Stomach (tissue), 19 donors: Measurements from ENCODE around the gene SNRPB2. TPM values are rescaled to one million over a fixed set of nuclear protein-coding genes. Genes with fewer than 3 reads are reported as not detected.

ENCODE experiments used
- DNase-seq, 2 donors: peaks; one replicate each; pipeline versions ENCODE4 v3.0.0 to v3.0.0-alpha.2; 2013 to 2019
- H3K27ac ChIP-seq, 5 donors: fragments of 200-600 bp in 4 of 5; sonication (generic) in 4 of 5; one replicate each; pipeline ENCODE4 v1.5.1; 2013 to 2019; ENCODE audit warnings: mild to moderate bottlenecking in 1 of 5, moderate library complexity in 1 of 5
- H3K27me3 ChIP-seq, 3 donors: fragments of 200-600 bp; sonication (generic); one replicate each; pipeline ENCODE4 v1.5.1; 2017 to 2019; ENCODE audit warnings: mixed run types in 1 of 3
- H3K36me3 ChIP-seq, 4 donors: fragments of 200-600 bp; sonication (generic); 1 replicate in 3 of 4; 2 replicates in 1 of 4; pipeline ENCODE4 v1.5.1; 2016 to 2019
- H3K4me1 ChIP-seq, 4 donors: fragments of 200-600 bp; sonication (generic); one replicate each; pipeline ENCODE4 v1.5.1; 2016 to 2019
- H3K4me3 ChIP-seq, 4 donors: fragments of 200-600 bp; sonication (generic) in 3 of 4; one replicate each; pipeline ENCODE4 v1.5.1; 2016 to 2019; ENCODE audit warnings: mild to moderate bottlenecking in 1 of 4
- H3K9me3 ChIP-seq, 4 donors: fragments of 200-600 bp; sonication (generic); one replicate each; pipeline ENCODE4 v1.5.1; 2016 to 2019
- EP300 ChIP-seq: sonication (generic); formaldehyde crosslinking; IDR thresholded peaks from one replicate; pipeline ENCODE4 v1.6.1; 2017; ENCODE audit warnings: antibody characterized with exemption
- POLR2A ChIP-seq, 4 donors: fragments of 450-650 bp; IDR thresholded peaks; one replicate each; pipeline ENCODE4 v1.6.1; 2016; ENCODE audit warnings: antibody characterized with exemption in 4 of 4, control low read depth in 2 of 4, mild to moderate bottlenecking in 1 of 4, moderate library complexity in 1 of 4
- POLR2AphosphoS5 ChIP-seq, 3 donors: sonication (generic); formaldehyde crosslinking; IDR thresholded peaks; one replicate each; pipeline ENCODE4 v1.6.1; 2016; ENCODE audit warnings: antibody characterized with exemption in 3 of 3
- WGBS, 5 donors: extraction: QIAGEN DNeasy Blood & Tissue Kit in 3 of 5; methylation state at CpG; one replicate each; pipeline versions ENCODE4 v1.1.5 to v1.1.7; 2013 to 2018; 5-methylcytosine and 5-hydroxymethylcytosine counted together
- intact Hi-C: fragments of 100-400 bp; cut with DNase I; formaldehyde crosslinking; loops from one replicate; pipeline ENCODE4 v1.15.1; 2023; ENCODE audit warnings: low total_unique reads
- long read RNA-seq, 10 donors: transcript quantifications; one replicate each; lab custom pipeline, GENCODE V29; 2026
- polyA plus RNA-seq, 3 donors: library from polyadenylated mRNA; stranded (reverse); fragments of 200-250 nt; gene quantifications; one replicate each; pipeline ENCODE4 v1.2.3, GENCODE V29; 2013
- total RNA-seq, 5 donors: library from RNA; depleted of rRNA; stranded (reverse); fragments of >200 nt; gene quantifications; one replicate each; pipeline versions ENCODE4 v1.1.0 to v1.2.3, GENCODE V29; 2014 to 2016
- TF ChIP-seq, protein P1 (sequence below), 7 experiments: fragments of 450-650 bp in 4 of 7; fragments of 200-600 bp in 3 of 7; sonication (generic) in 3 of 7; IDR thresholded peaks; one replicate each; pipeline ENCODE4 v1.5.1; 2016 to 2019; ENCODE audit warnings: antibody characterized with exemption in 7 of 7, control low read depth in 2 of 7, mild to moderate bottlenecking in 1 of 7
- donor health status: healthy with polysubstance abuse.
- donor health status: Bipolar disorder and iron deficiency.
- donor health status: healthy.

Gene SNRPB2
- 10 to 100 TPM in 2 of 5 donors, 1 to 10 TPM in 2, not detected in 1; 2.6 to 49.6 (median 11.6) TPM for total RNA-seq
- 10 to 100 TPM; 44.4 to 67.4 (median 47.6) TPM for polyA plus RNA-seq
- long read RNA-seq, donor 1, transcript SNRPB2-201 (7 exons, 2,452 nt) = major isoform, 13 of 29 reads
- long read RNA-seq, donor 1, partial matches to known transcripts = 13 of 29 reads
- long read RNA-seq, donor 1, other reads (novel, unspliced or antisense) = 0 of 29 reads
- long read RNA-seq, donor 2, transcript SNRPB2-202 (7 exons, 1,588 nt) = minor isoform, 7 of 17 reads
- long read RNA-seq, donor 2, transcript SNRPB2-201 (7 exons, 2,452 nt) = major isoform, 9 of 17 reads
- long read RNA-seq, donor 2, partial matches to known transcripts = 0 of 17 reads
- long read RNA-seq, donor 2, other reads (novel, unspliced or antisense) = 0 of 17 reads
- long read RNA-seq, donor 3, transcript SNRPB2-201 (7 exons, 2,452 nt) = minor isoform, 5 of 27 reads
- long read RNA-seq, donor 3, transcript SNRPB2-202 (7 exons, 1,588 nt) = major isoform, 9 of 27 reads
- long read RNA-seq, donor 3, partial matches to known transcripts = 11 of 27 reads
- long read RNA-seq, donor 3, other reads (novel, unspliced or antisense) = 0 of 27 reads
- long read RNA-seq, donor 4, partial matches to known transcripts = 0 of 3 reads
- long read RNA-seq, donor 4, other reads (novel, unspliced or antisense) = 0 of 3 reads
- long read RNA-seq, donor 5, transcript SNRPB2-201 (7 exons, 2,452 nt) = major isoform, 8 of 34 reads
- long read RNA-seq, donor 5, transcript SNRPB2-202 (7 exons, 1,588 nt) = minor isoform, 7 of 34 reads
- long read RNA-seq, donor 5, partial matches to known transcripts = 19 of 34 reads
- long read RNA-seq, donor 5, other reads (novel, unspliced or antisense) = 0 of 34 reads
- long read RNA-seq, donor 6, transcript SNRPB2-202 (7 exons, 1,588 nt) = minor isoform, 20 of 89 reads
- long read RNA-seq, donor 6, transcript SNRPB2-201 (7 exons, 2,452 nt) = major isoform, 27 of 89 reads
- long read RNA-seq, donor 6, partial matches to known transcripts = 40 of 89 reads
- long read RNA-seq, donor 6, other reads (novel, unspliced or antisense) = 0 of 89 reads
- long read RNA-seq, donor 7, transcript SNRPB2-201 (7 exons, 2,452 nt) = major isoform, 6 of 53 reads
- long read RNA-seq, donor 7, transcript SNRPB2-202 (7 exons, 1,588 nt) = major isoform, 6 of 53 reads
- long read RNA-seq, donor 7, partial matches to known transcripts = 40 of 53 reads
- long read RNA-seq, donor 7, other reads (novel, unspliced or antisense) = 0 of 53 reads
- long read RNA-seq, donor 8, transcript SNRPB2-202 (7 exons, 1,588 nt) = minor isoform, 6 of 48 reads
- long read RNA-seq, donor 8, transcript SNRPB2-201 (7 exons, 2,452 nt) = major isoform, 17 of 48 reads
- long read RNA-seq, donor 8, partial matches to known transcripts = 24 of 48 reads
- long read RNA-seq, donor 8, other reads (novel, unspliced or antisense) = 0 of 48 reads
- long read RNA-seq, donor 9, transcript SNRPB2-201 (7 exons, 2,452 nt) = minor isoform, 9 of 66 reads
- long read RNA-seq, donor 9, transcript SNRPB2-202 (7 exons, 1,588 nt) = major isoform, 13 of 66 reads
- long read RNA-seq, donor 9, partial matches to known transcripts = 40 of 66 reads
- long read RNA-seq, donor 9, other reads (novel, unspliced or antisense) = 0 of 66 reads
- long read RNA-seq, donor 10, transcript SNRPB2-201 (7 exons, 2,452 nt) = major isoform, 6 of 10 reads
- long read RNA-seq, donor 10, partial matches to known transcripts = 0 of 10 reads
- long read RNA-seq, donor 10, other reads (novel, unspliced or antisense) = 0 of 10 reads

GRCh38 chr20:16729565-16730460, at the start of gene SNRPB2:
Gene SNRPB2 (plus strand): TSS chr20:16730026. CDS start chr20:16731703, 1,677 bp downstream.
- intact Hi-C loops = no loop called here
- H3K27me3 ChIP-seq = peaks cover 0 to 33% (median 3%) of the 10 kb centered on the region in 3 donors
- H3K27ac ChIP-seq = peak within 1 kb of the TSS; percentile 82 to 90 (median 86)
- WGBS, 5 donors = 4 to 5% (median 4%) methylated on average over 54 to 57 of the region's 57 CpGs
- peak; percentile 94 to 98 for DNase-seq
- peak in 2 of 4 donors; percentile 24 to 25 for TF ChIP-seq POLR2A (IDR thresholded peaks at IDR 0.05)
- TF ChIP-seq, protein P1, sequence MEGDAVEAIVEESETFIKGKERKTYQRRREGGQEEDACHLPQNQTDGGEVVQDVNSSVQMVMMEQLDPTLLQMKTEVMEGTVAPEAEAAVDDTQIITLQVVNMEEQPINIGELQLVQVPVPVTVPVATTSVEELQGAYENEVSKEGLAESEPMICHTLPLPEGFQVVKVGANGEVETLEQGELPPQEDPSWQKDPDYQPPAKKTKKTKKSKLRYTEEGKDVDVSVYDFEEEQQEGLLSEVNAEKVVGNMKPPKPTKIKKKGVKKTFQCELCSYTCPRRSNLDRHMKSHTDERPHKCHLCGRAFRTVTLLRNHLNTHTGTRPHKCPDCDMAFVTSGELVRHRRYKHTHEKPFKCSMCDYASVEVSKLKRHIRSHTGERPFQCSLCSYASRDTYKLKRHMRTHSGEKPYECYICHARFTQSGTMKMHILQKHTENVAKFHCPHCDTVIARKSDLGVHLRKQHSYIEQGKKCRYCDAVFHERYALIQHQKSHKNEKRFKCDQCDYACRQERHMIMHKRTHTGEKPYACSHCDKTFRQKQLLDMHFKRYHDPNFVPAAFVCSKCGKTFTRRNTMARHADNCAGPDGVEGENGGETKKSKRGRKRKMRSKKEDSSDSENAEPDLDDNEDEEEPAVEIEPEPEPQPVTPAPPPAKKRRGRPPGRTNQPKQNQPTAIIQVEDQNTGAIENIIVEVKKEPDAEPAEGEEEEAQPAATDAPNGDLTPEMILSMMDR (IDR thresholded peaks at IDR 0.05) = no peak
- peak; percentile 85 to 93 (median 91) for TF ChIP-seq POLR2AphosphoS5 (IDR thresholded peaks at IDR 0.05)
- peaks cover 12 to 45% (median 30%) of the 10 kb centered on the region in 4 donors for H3K4me1 ChIP-seq
- H3K36me3 ChIP-seq = peaks cover 11 to 32% (median 31%) of the 10 kb centered on the region in 4 donors
- peak within 1 kb of the TSS; percentile 86 to 98 (median 96) for H3K4me3 ChIP-seq
- H3K9me3 ChIP-seq = peaks cover 0 to 5% (median 2%) of the 10 kb centered on the region in 4 donors

- no peak overlapping the region for H3K4me3 ChIP-seq
- DNase-seq = no peak
- H3K27ac ChIP-seq = no peak overlapping the region
- 92 to 96% (median 94%) methylated on average over 2 of the region's 2 CpGs for WGBS, 5 donors
- no peaks in the 10 kb centered on the region for H3K36me3 ChIP-seq
- H3K9me3 ChIP-seq = no peaks in the 10 kb centered on the region
- H3K27me3 ChIP-seq = peaks cover 0 to 4% (median 0%) of the 10 kb centered on the region in 3 donors
- H3K4me1 ChIP-seq = no peaks in the 10 kb centered on the region
- TF ChIP-seq EP300 = no peak
- no peak for TF ChIP-seq POLR2A (IDR thresholded peaks at IDR 0.05)
- TF ChIP-seq, protein P1 (IDR thresholded peaks at IDR 0.05) = no peak
- TF ChIP-seq POLR2AphosphoS5 (IDR thresholded peaks at IDR 0.05) = no peak
- intact Hi-C loops = no loop called here
These were observed 45.4 kb upstream of the SNRPB2 start for GRCh38 chr20:16684416-16684815.

- intact Hi-C loops = no loop called here
- Histone ChIP-seq H3K27me3 (peaks cover 0 to 4% (median 0%) of the 10 kb centered on the region in 3 donors), H3K4me1 (no peaks in the 10 kb centered on the region), H3K36me3 (no peaks in the 10 kb centered on the region), H3K9me3 (no peaks in the 10 kb centered on the region), H3K27ac (no peak overlapping the region), H3K4me3 (no peak overlapping the region)
- 54 to 69% (median 56%) methylated on average over 3 of the region's 3 CpGs for WGBS, 5 donors
- TF ChIP-seq POLR2AphosphoS5 (IDR thresholded peaks at IDR 0.05) (no peak), POLR2A (IDR thresholded peaks at IDR 0.05) (no peak), EP300 (no peak)
- TF ChIP-seq, protein P1 (IDR thresholded peaks at IDR 0.05) = no peak
- DNase-seq = no peak
These were observed 39.9 kb upstream of the SNRPB2 start for GRCh38 chr20:16689906-16690305.
